Measurements from ENCODE around the gene RGN.

Gene RGN

GRCh38 chrX:47080215-47080914, 2.1 kb downstream of the RGN start:
- Histone ChIP-seq H4K20me1 (ENCODE audit: control insufficient read depth, insufficient read depth, low read depth, low read length) (no peaks in the 10 kb centered on the region), H3K4me2 (ENCODE audit: low read length) (no peak overlapping the region), H3K27ac (ENCODE audit: low read depth, low read length) (no peak overlapping the region), H3F3A (ENCODE audit: control insufficient read depth, insufficient read depth) (no peaks in the 10 kb centered on the region), H3K9me2 (replicated peaks; ENCODE audit: control insufficient read depth, low read length) (no peaks in the 10 kb centered on the region), H3K36me3 (ENCODE audit: control insufficient read depth, low read length) (no peaks in the 10 kb centered on the region), H3K9me3 (ENCODE audit: control insufficient read depth, insufficient read depth, low read length) (no peaks in the 10 kb centered on the region), H3K4me3 (ENCODE audit: low read length) (no peak overlapping the region), H3K4me1 (ENCODE audit: control insufficient read depth, low read length) (no peaks in the 10 kb centered on the region; the same call in 1 of the 2 replicates), H3K79me2 (ENCODE audit: control insufficient read depth, low read length) (no peaks in the 10 kb centered on the region), H3K27me3 (ENCODE audit: control insufficient read depth, low read length) (no peaks in the 10 kb centered on the region)
- TF ChIP-seq CTCF (IDR thresholded peaks at IDR 0.05; ENCODE audit: low read depth, low read length, poor library complexity, severe bottlenecking) = no peak
- TF ChIP-seq EZH2phosphoT487 (IDR thresholded peaks at IDR 0.05; ENCODE audit: borderline replicate concordance, low read length) = no peak

GRCh38 chrX:47080915-47081236, 2.6 kb downstream of the RGN start:
- Histone ChIP-seq H3K27me3 (ENCODE audit: control insufficient read depth, low read length) (no peaks in the 10 kb centered on the region), H3K9me3 (ENCODE audit: control insufficient read depth, insufficient read depth, low read length) (no peaks in the 10 kb centered on the region), H3K4me3 (ENCODE audit: low read length) (no peak overlapping the region), H3K9me2 (replicated peaks; ENCODE audit: control insufficient read depth, low read length) (no peaks in the 10 kb centered on the region), H3K36me3 (ENCODE audit: control insufficient read depth, low read length) (no peaks in the 10 kb centered on the region), H4K20me1 (ENCODE audit: control insufficient read depth, insufficient read depth, low read depth, low read length) (no peaks in the 10 kb centered on the region), H3K4me1 (ENCODE audit: control insufficient read depth, low read length) (peaks cover 5% of the 10 kb centered on the region; the same call in 1 of the 2 replicates), H3K27ac (ENCODE audit: low read depth, low read length) (no peak overlapping the region), H3K4me2 (ENCODE audit: low read length) (no peak overlapping the region), H3K79me2 (ENCODE audit: control insufficient read depth, low read length) (no peaks in the 10 kb centered on the region), H3F3A (ENCODE audit: control insufficient read depth, insufficient read depth) (no peaks in the 10 kb centered on the region)
- TF ChIP-seq CTCF (IDR thresholded peaks at IDR 0.05; ENCODE audit: low read depth, low read length, poor library complexity, severe bottlenecking) (no peak), EZH2phosphoT487 (IDR thresholded peaks at IDR 0.05; ENCODE audit: borderline replicate concordance, low read length) (no peak)

- no peaks in the 10 kb centered on the region for H3F3A ChIP-seq (ENCODE audit: control insufficient read depth, insufficient read depth)
- H3K27me3 ChIP-seq (ENCODE audit: control insufficient read depth, low read length) = no peaks in the 10 kb centered on the region
- no peaks in the 10 kb centered on the region for H3K4me1 ChIP-seq (ENCODE audit: control insufficient read depth, low read length)
- H3K9me3 ChIP-seq (ENCODE audit: control insufficient read depth, insufficient read depth, low read length) = no peaks in the 10 kb centered on the region
- no peaks in the 10 kb centered on the region for H3K36me3 ChIP-seq (ENCODE audit: control insufficient read depth, low read length)
- no peaks in the 10 kb centered on the region for H4K20me1 ChIP-seq (ENCODE audit: control insufficient read depth, insufficient read depth, low read depth, low read length)
- H3K27ac ChIP-seq (ENCODE audit: low read depth, low read length) = no peak overlapping the region
- H3K4me2 ChIP-seq (ENCODE audit: low read length) = no peak overlapping the region
- H3K4me3 ChIP-seq (ENCODE audit: low read length) = no peak overlapping the region
- H3K79me2 ChIP-seq (ENCODE audit: control insufficient read depth, low read length) = no peaks in the 10 kb centered on the region
- no peak for TF ChIP-seq EZH2phosphoT487 (IDR thresholded peaks at IDR 0.05; ENCODE audit: borderline replicate concordance, low read length)
- TF ChIP-seq CTCF (IDR thresholded peaks at IDR 0.05; ENCODE audit: low read depth, low read length, poor library complexity, severe bottlenecking) = no peak
- H3K9me2 ChIP-seq (replicated peaks; ENCODE audit: control insufficient read depth, low read length) = no peaks in the 10 kb centered on the region
These were observed 13.0 kb downstream of the RGN start for GRCh38 chrX:47091149-47091775.

Measured in DOHH2 (cell line).